Fibroblast of skin of back (primary cell): Measurements from ENCODE around the gene ALDH1L2.

Experiments used
- DNase-seq: peaks from one replicate; pipeline ENCODE4 v3.0.0-alpha.2; 2013

ALDH1L2 gene

GRCh38 chr12:105032703-105033357 lies 51.4 kb downstream of the ALDH1L2 start:
- no peak for DNase-seq

- no peak for DNase-seq
Observed at GRCh38 chr12:105030820-105031807, 53.1 kb downstream of the ALDH1L2 start.

GRCh38 chr12:105026411-105026810 lies 57.8 kb downstream of the ALDH1L2 start:
- DNase-seq: no peak

- peak; percentile 54 for DNase-seq
Observed at GRCh38 chr12:105025890-105026289, 58.4 kb downstream of the ALDH1L2 start.

- DNase-seq: no peak
Observed at GRCh38 chr12:105024928-105025327, 59.3 kb downstream of the ALDH1L2 start.

- DNase-seq: no peak
Observed at GRCh38 chr12:105020241-105020962, 63.9 kb downstream of the ALDH1L2 start.

GRCh38 chr12:105018776-105019175 lies 65.5 kb downstream of the ALDH1L2 start:
- DNase-seq: no peak

- no peak for DNase-seq
Observed at GRCh38 chr12:105018012-105018411, 66.2 kb downstream of the ALDH1L2 start.

- no peak for DNase-seq
Observed at GRCh38 chr12:105015543-105015942, 68.7 kb downstream of the ALDH1L2 start.

GRCh38 chr12:105014603-105015002 lies 69.7 kb downstream of the ALDH1L2 start:
- no peak for DNase-seq

GRCh38 chr12:105013892-105014291 lies 70.4 kb downstream of the ALDH1L2 start:
- peak; percentile 52 for DNase-seq

GRCh38 chr12:105001476-105001875 lies 82.8 kb downstream of the ALDH1L2 start:
- DNase-seq: no peak

GRCh38 chr12:104999347-104999685 lies 84.9 kb downstream of the ALDH1L2 start:
- no peak for DNase-seq

- DNase-seq: no peak
Observed at GRCh38 chr12:104998423-104999346, 85.6 kb downstream of the ALDH1L2 start.

GRCh38 chr12:104997541-104997940 lies 86.7 kb downstream of the ALDH1L2 start:
- no peak for DNase-seq

- DNase-seq: no peak
Observed at GRCh38 chr12:104994336-104994735, 89.9 kb downstream of the ALDH1L2 start.

- DNase-seq: no peak
Observed at GRCh38 chr12:104991565-104992128, 92.6 kb downstream of the ALDH1L2 start.

- no peak for DNase-seq
Observed at GRCh38 chr12:104990950-104991349, 93.3 kb downstream of the ALDH1L2 start.

- DNase-seq: peak; percentile 90
Observed at GRCh38 chr12:104986022-104986941, 98.0 kb downstream of the ALDH1L2 start, which contains the start of gene NOPCHAP1. TSS of gene NOPCHAP1 (plus strand) at chr12:104986316. CDS start at chr12:104986353, 37 bp downstream.

GRCh38 chr12:104985206-104985605 lies 99.1 kb downstream of the ALDH1L2 start:
- DNase-seq: no peak
